Endothelial cell (in vitro differentiated cells): ENCODE data around the gene AQP3. TPM values are rescaled to one million over a fixed set of nuclear protein-coding genes. Genes with fewer than 3 reads are reported as not detected.
A peak's percentile ranks its signal among the peaks of the same experiment; 100 is the strongest.

Source experiments
- DNase-seq: peaks from one replicate; pipeline ENCODE4 v3.0.0; 2021; ENCODE audit warnings: low spot score
- H3K27ac Mint-ChIP-seq: one replicate; pipeline ENCODE4 v1.8.0; 2021; ENCODE audit warnings: mixed read lengths, inconsistent platforms; ENCODE audit not compliant: unreplicated experiment
- H3K27me3 Mint-ChIP-seq: one replicate; pipeline ENCODE4 v1.8.0; 2021; ENCODE audit warnings: mild to moderate bottlenecking, moderate library complexity, mixed read lengths, inconsistent platforms; ENCODE audit not compliant: unreplicated experiment
- H3K36me3 Mint-ChIP-seq: one replicate; pipeline ENCODE4 v1.8.0; 2021; ENCODE audit warnings: mild to moderate bottlenecking, low read depth, mixed read lengths, inconsistent platforms; ENCODE audit not compliant: unreplicated experiment
- H3K4me1 Mint-ChIP-seq: one replicate; pipeline ENCODE4 v1.8.0; 2021; ENCODE audit warnings: mild to moderate bottlenecking, mixed read lengths, inconsistent platforms; ENCODE audit not compliant: unreplicated experiment
- H3K4me3 Mint-ChIP-seq: one replicate; pipeline ENCODE4 v1.8.0; 2021; ENCODE audit warnings: mild to moderate bottlenecking, mixed read lengths, inconsistent platforms; ENCODE audit not compliant: unreplicated experiment
- H3K9me3 Mint-ChIP-seq: one replicate; pipeline ENCODE4 v1.8.0; 2021; ENCODE audit warnings: mixed read lengths, inconsistent platforms; ENCODE audit not compliant: unreplicated experiment
- CTCF ChIP-seq: fragments of 200-600 bp; sonication (generic); IDR thresholded peaks from one replicate; pipeline ENCODE4 v1.5.0; 2021; ENCODE audit warnings: antibody characterized with exemption; ENCODE audit not compliant: unreplicated experiment
- total RNA-seq: library from RNA; stranded (reverse); fragmentation: NEBNext Ultra II Directional; extraction: Animal tissue kit (Norgen Biotek cat#: 25700); gene quantifications from one replicate; pipeline ENCODE4 v1.2.1, GENCODE V29; 2021; ENCODE audit not compliant: unreplicated experiment

Gene AQP3
- total RNA-seq, 1 donor from 2014 or later, result 6.0 TPM

GRCh38 chr9:33465096-33465495 is 17.7 kb upstream of the AQP3 start:
- no peak for DNase-seq
- no peaks in the 10 kb centered on the region for H3K9me3 Mint-ChIP-seq
- H3K36me3 Mint-ChIP-seq, result peaks cover 60% of the 10 kb centered on the region
- no peak overlapping the region for H3K27ac Mint-ChIP-seq
- no peak for TF ChIP-seq CTCF
- H3K27me3 Mint-ChIP-seq, result peaks cover 8% of the 10 kb centered on the region
- H3K4me1 Mint-ChIP-seq, result no peaks in the 10 kb centered on the region
- no peak overlapping the region for H3K4me3 Mint-ChIP-seq

GRCh38 chr9:33464045-33464636 is 16.7 kb upstream of the AQP3 start:
- no peak for TF ChIP-seq CTCF
- H3K4me1 Mint-ChIP-seq, result peaks cover 4% of the 10 kb centered on the region
- H3K27me3 Mint-ChIP-seq, result peaks cover 8% of the 10 kb centered on the region
- H3K36me3 Mint-ChIP-seq, result peaks cover 50% of the 10 kb centered on the region
- H3K4me3 Mint-ChIP-seq, result peak overlapping the region; percentile 62
- no peak overlapping the region for H3K27ac Mint-ChIP-seq
- no peaks in the 10 kb centered on the region for H3K9me3 Mint-ChIP-seq
- no peak for DNase-seq

- no peak for DNase-seq
- Mint-ChIP-seq H3K9me3 (no peaks in the 10 kb centered on the region), H3K36me3 (peaks cover 42% of the 10 kb centered on the region), H3K4me1 (peaks cover 10% of the 10 kb centered on the region), H3K27me3 (peaks cover 6% of the 10 kb centered on the region), H3K4me3 (no peak overlapping the region), H3K27ac (no peak overlapping the region)
- no peak for TF ChIP-seq CTCF
Measured at GRCh38 chr9:33463151-33463550, 15.8 kb upstream of the AQP3 start.

GRCh38 chr9:33461492-33461891 is 14.1 kb upstream of the AQP3 start:
- no peak overlapping the region for H3K4me3 Mint-ChIP-seq
- no peak for TF ChIP-seq CTCF
- peaks cover 39% of the 10 kb centered on the region for H3K36me3 Mint-ChIP-seq

GRCh38 chr9:33460854-33461253 is 13.5 kb upstream of the AQP3 start:
- no peak for DNase-seq
- peaks cover 34% of the 10 kb centered on the region for H3K36me3 Mint-ChIP-seq
- H3K27me3 Mint-ChIP-seq, result peaks cover 7% of the 10 kb centered on the region
- H3K9me3 Mint-ChIP-seq, result no peaks in the 10 kb centered on the region
- TF ChIP-seq CTCF, result no peak
- no peak overlapping the region for H3K4me3 Mint-ChIP-seq
- H3K27ac Mint-ChIP-seq, result no peak overlapping the region
- H3K4me1 Mint-ChIP-seq, result peaks cover 10% of the 10 kb centered on the region

More at GRCh38 chr9:33461492-33461891, 14.1 kb upstream of the AQP3 start:
- Mint-ChIP-seq H3K27me3 (peaks cover 7% of the 10 kb centered on the region), H3K27ac (no peak overlapping the region), H3K9me3 (no peaks in the 10 kb centered on the region), H3K4me1 (peaks cover 10% of the 10 kb centered on the region)
- DNase-seq, result no peak
